Epithelial cell of esophagus (primary cell): Measurements from ENCODE around the gene KCNMA1.

Experiments
- DNase-seq: peaks from one replicate; pipeline ENCODE4 v3.0.0; 2010; ENCODE audit warnings: low read depth
- H3K4me3 ChIP-seq: 2 replicates; pipeline ENCODE4 v1.5.1; 2011; ENCODE audit warnings: mild to moderate bottlenecking, low read length, control low read depth
- CTCF ChIP-seq: IDR thresholded peaks from 2 replicates; pipeline ENCODE4 v1.5.1; 2011; ENCODE audit warnings: low read depth, mild to moderate bottlenecking, low read length, control low read depth, inconsistent platforms; ENCODE audit not compliant: insufficient read depth; ENCODE audit errors: missing control alignments

Gene KCNMA1

GRCh38 chr10:77223526-77224460 lies 413.8 kb downstream of the KCNMA1 start:
- no peak for TF ChIP-seq CTCF
- H3K4me3 ChIP-seq, result no peak overlapping the region
- DNase-seq, result no peak

GRCh38 chr10:77220150-77220549 lies 417.5 kb downstream of the KCNMA1 start:
- no peak for DNase-seq
- no peak overlapping the region for H3K4me3 ChIP-seq
- no peak for TF ChIP-seq CTCF

- no peak for DNase-seq
- no peak for TF ChIP-seq CTCF
- no peak overlapping the region for H3K4me3 ChIP-seq
Observed at GRCh38 chr10:77219046-77219445, 418.6 kb downstream of the KCNMA1 start.

- no peak for DNase-seq
- no peak overlapping the region for H3K4me3 ChIP-seq
Observed at GRCh38 chr10:77214799-77215198, 422.8 kb downstream of the KCNMA1 start.

GRCh38 chr10:77212632-77213031 lies 425.0 kb downstream of the KCNMA1 start:
- no peak for TF ChIP-seq CTCF
- DNase-seq, result no peak
- H3K4me3 ChIP-seq, result no peak overlapping the region

More at GRCh38 chr10:77214799-77215198, 422.8 kb downstream of the KCNMA1 start:
- TF ChIP-seq CTCF, result no peak

GRCh38 chr10:77210645-77211044 lies 427.0 kb downstream of the KCNMA1 start:
- no peak for TF ChIP-seq CTCF
- DNase-seq, result no peak

More at GRCh38 chr10:77210645-77211044, 427.0 kb downstream of the KCNMA1 start:
- H3K4me3 ChIP-seq, result no peak overlapping the region
